Stimulated activated CD8-positive, alpha-beta memory T cell treated with anti-CD3 and anti-CD28 coated beads, Interleukin-7, amount 100 ng/mL, for 24 hours (primary cell): ENCODE measurements around the gene HDDC2.

Experiments used
- DNase-seq: peaks from one replicate; pipeline ENCODE4 v3.0.0-alpha.2; 2020; ENCODE audit warnings: low read depth

Gene HDDC2

GRCh38 chr6:125269328-125269985 is 32.3 kb downstream of the HDDC2 start:
- no peak for DNase-seq

GRCh38 chr6:125268765-125269164 is 33.0 kb downstream of the HDDC2 start:
- no peak for DNase-seq

GRCh38 chr6:125267806-125268523 is 33.8 kb downstream of the HDDC2 start:
- no peak for DNase-seq

- no peak for DNase-seq
Observed at GRCh38 chr6:125264476-125264875, 37.3 kb downstream of the HDDC2 start.

- DNase-seq: no peak
Observed at GRCh38 chr6:125262016-125263013, 39.5 kb downstream of the HDDC2 start.

- no peak for DNase-seq
Observed at GRCh38 chr6:125259354-125259736, 42.4 kb downstream of the HDDC2 start.

- DNase-seq: no peak
Observed at GRCh38 chr6:125258651-125259353, 43.0 kb downstream of the HDDC2 start.

- no peak for DNase-seq
Observed at GRCh38 chr6:125257351-125257750, 44.4 kb downstream of the HDDC2 start.

- no peak for DNase-seq
Observed at GRCh38 chr6:125255201-125255600, 46.6 kb downstream of the HDDC2 start.

- no peak for DNase-seq
Observed at GRCh38 chr6:125254321-125254720, 47.4 kb downstream of the HDDC2 start.

- DNase-seq: no peak
Observed at GRCh38 chr6:125253881-125254280, 47.9 kb downstream of the HDDC2 start.

- DNase-seq: no peak
Observed at GRCh38 chr6:125252891-125253290, 48.9 kb downstream of the HDDC2 start.

- no peak for DNase-seq
Observed at GRCh38 chr6:125251516-125252220, 50.1 kb downstream of the HDDC2 start.

GRCh38 chr6:125250511-125250910 is 51.3 kb downstream of the HDDC2 start:
- DNase-seq: no peak

GRCh38 chr6:125248136-125248535 is 53.6 kb downstream of the HDDC2 start:
- no peak for DNase-seq

GRCh38 chr6:125246566-125246965 is 55.2 kb downstream of the HDDC2 start:
- DNase-seq: no peak

- DNase-seq: no peak
Observed at GRCh38 chr6:125245523-125246264, 56.1 kb downstream of the HDDC2 start.

- no peak for DNase-seq
Observed at GRCh38 chr6:125245109-125245508, 56.7 kb downstream of the HDDC2 start.

- DNase-seq: no peak
Observed at GRCh38 chr6:125237764-125238163, 64.0 kb downstream of the HDDC2 start.

GRCh38 chr6:125236536-125237327 is 65.0 kb downstream of the HDDC2 start:
- no peak for DNase-seq
